Lower lobe of right lung (tissue), 2 donors: ENCODE data around the gene FUZ. TPM values are rescaled to one million over a fixed set of nuclear protein-coding genes. Genes with fewer than 3 reads are reported as not detected.

ENCODE experiments used
- ATAC-seq, 2 donors: fragments of 200-7000 bp; cut with Tn5 transposase; one replicate each; pipeline ENCODE4 v1.9.1; 2020 to 2022; ENCODE audit warnings: mild to moderate bottlenecking in 2 of 2, moderate library complexity in 2 of 2
- DNase-seq: peaks from one replicate; pipeline ENCODE4 v3.0.0-alpha.2; 2020
- H3K27ac ChIP-seq: fragments of 200-600 bp; one replicate; pipeline ENCODE4 v1.8.0; 2022
- H3K27me3 ChIP-seq: fragments of 200-600 bp; one replicate; pipeline ENCODE4 v1.8.0; 2022; ENCODE audit warnings: low read depth
- H3K36me3 ChIP-seq: fragments of 200-600 bp; one replicate; pipeline ENCODE4 v1.8.0; 2022; ENCODE audit warnings: mild to moderate bottlenecking
- H3K4me1 ChIP-seq: fragments of 200-600 bp; one replicate; pipeline ENCODE4 v1.8.0; 2022
- H3K4me3 ChIP-seq: fragments of 200-600 bp; one replicate; pipeline ENCODE4 v1.8.0; 2022; ENCODE audit warnings: mild to moderate bottlenecking
- H3K9me3 ChIP-seq: fragments of 200-600 bp; one replicate; pipeline ENCODE4 v1.8.0; 2022
- intact Hi-C: fragments of 100-400 bp; cut with DNase I; formaldehyde crosslinking; loops from one replicate; pipeline ENCODE4 v1.11.0; 2022
- total RNA-seq: library from RNA; stranded (reverse); fragmentation: NEBNext Ultra II Directional; extraction: Animal tissue kit (Norgen Biotek cat#: 25700); gene quantifications from one replicate; pipeline ENCODE4 v1.2.1, GENCODE V29; 2021
- TF ChIP-seq, protein P1 (sequence below): fragments of 200-600 bp; IDR thresholded peaks from one replicate; pipeline ENCODE4 v1.8.0; 2022; ENCODE audit warnings: antibody characterized with exemption, mild to moderate bottlenecking
- donor health status: DM: no; HTN: yes; CAD: no; lungs with severe emphysema.

The FUZ gene
- total RNA-seq, 1 donor from 2014 or later, result 24.0 TPM

DNA sequence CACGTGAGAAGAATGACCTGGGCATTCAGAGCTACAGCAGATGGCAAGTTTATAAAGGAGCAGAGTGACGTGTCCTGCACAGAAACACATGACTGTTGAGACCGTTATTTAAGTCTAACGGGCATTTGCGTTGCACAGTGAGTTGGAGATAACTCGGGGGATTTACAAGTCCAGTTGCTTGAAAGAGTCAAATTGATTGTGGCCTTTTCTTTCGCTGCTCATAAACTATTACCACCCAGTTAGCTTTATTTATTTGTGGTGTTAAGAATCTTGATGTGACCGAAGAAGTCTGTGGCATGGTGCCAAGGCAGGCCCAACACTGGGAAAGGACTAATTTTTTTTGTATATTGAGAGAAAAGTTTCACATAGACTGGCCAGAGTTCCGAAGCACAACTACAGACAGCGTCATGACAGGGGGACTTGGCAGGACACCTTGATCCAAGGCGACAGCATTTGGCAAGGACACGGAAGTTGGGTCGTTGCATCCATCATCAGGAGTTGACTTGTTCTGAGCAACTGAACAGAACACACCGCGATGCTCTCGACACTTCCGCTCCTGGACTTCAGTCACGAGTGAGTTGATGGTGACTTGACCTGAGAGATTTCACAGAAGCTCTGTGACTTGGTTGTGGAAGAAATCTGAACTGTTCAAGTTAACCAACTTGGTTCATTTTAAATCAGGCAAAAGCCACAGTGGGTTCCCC, 25.9 kb upstream of the FUZ start:
- DNase-seq, result no peak
- Histone ChIP-seq H3K4me1 (no peaks in the 10 kb centered on the region), H3K9me3 (no peaks in the 10 kb centered on the region), H3K36me3 (peaks cover 66% of the 10 kb centered on the region), H3K27ac (no peak overlapping the region), H3K4me3 (no peak overlapping the region), H3K27me3 (no peaks in the 10 kb centered on the region)
- TF ChIP-seq, protein P1, sequence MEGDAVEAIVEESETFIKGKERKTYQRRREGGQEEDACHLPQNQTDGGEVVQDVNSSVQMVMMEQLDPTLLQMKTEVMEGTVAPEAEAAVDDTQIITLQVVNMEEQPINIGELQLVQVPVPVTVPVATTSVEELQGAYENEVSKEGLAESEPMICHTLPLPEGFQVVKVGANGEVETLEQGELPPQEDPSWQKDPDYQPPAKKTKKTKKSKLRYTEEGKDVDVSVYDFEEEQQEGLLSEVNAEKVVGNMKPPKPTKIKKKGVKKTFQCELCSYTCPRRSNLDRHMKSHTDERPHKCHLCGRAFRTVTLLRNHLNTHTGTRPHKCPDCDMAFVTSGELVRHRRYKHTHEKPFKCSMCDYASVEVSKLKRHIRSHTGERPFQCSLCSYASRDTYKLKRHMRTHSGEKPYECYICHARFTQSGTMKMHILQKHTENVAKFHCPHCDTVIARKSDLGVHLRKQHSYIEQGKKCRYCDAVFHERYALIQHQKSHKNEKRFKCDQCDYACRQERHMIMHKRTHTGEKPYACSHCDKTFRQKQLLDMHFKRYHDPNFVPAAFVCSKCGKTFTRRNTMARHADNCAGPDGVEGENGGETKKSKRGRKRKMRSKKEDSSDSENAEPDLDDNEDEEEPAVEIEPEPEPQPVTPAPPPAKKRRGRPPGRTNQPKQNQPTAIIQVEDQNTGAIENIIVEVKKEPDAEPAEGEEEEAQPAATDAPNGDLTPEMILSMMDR, result no peak
- no peak for ATAC-seq
- intact Hi-C loops, result no loop called here

DNA sequence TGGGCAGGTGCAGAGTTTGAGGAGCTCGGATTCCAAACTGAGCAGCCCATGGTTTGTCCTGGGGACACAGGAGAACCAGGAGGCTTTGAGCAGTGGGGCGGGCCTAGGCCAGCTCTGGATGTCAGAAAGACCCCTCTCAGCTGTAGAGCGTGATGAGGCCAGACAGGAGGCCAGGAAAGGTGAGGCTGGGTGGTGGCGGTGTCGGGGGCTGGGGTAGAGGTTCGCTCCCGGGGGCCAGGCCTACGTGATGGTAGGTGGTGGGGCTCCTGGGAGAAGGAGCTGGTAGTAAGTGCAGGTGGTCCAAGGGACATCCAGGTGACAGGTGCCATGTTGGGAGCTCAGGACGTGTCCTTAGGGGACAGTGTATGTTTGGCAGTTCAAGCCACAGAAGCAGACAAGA, 24.3 kb upstream of the FUZ start:
- ATAC-seq (no peak), DNase-seq (no peak)
- H3K4me1 ChIP-seq, result no peaks in the 10 kb centered on the region
- H3K27me3 ChIP-seq, result no peaks in the 10 kb centered on the region
- intact Hi-C loops, result no loop called here
- H3K9me3 ChIP-seq, result no peaks in the 10 kb centered on the region
- H3K27ac ChIP-seq, result no peak overlapping the region
- peaks cover 82% of the 10 kb centered on the region for H3K36me3 ChIP-seq
- TF ChIP-seq, protein P1, result no peak
- no peak overlapping the region for H3K4me3 ChIP-seq

DNA sequence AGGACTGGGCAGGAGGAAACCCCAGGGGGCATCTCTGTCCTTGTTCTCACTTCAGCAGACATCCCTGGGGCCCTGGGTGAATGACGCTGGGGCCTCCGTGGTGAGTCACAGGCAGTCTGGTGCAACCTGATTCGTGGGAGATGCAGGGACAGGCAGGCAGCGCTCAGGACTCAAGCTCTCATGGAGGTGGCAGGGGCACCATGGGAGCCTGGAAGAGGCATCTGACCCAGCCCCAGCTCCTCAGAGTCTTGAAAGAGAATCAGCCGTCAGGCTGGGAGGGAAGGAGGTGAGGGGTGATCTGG, 23.9 kb upstream of the FUZ start:
- no peak overlapping the region for H3K27ac ChIP-seq
- H3K4me1 ChIP-seq, result no peaks in the 10 kb centered on the region
- H3K36me3 ChIP-seq, result peaks cover 86% of the 10 kb centered on the region
- TF ChIP-seq, protein P1, result no peak
- no peaks in the 10 kb centered on the region for H3K9me3 ChIP-seq
- no peak overlapping the region for H3K4me3 ChIP-seq
- intact Hi-C loops, result no loop called here
- no peak for ATAC-seq
- DNase-seq, result no peak
- H3K27me3 ChIP-seq, result no peaks in the 10 kb centered on the region

DNA sequence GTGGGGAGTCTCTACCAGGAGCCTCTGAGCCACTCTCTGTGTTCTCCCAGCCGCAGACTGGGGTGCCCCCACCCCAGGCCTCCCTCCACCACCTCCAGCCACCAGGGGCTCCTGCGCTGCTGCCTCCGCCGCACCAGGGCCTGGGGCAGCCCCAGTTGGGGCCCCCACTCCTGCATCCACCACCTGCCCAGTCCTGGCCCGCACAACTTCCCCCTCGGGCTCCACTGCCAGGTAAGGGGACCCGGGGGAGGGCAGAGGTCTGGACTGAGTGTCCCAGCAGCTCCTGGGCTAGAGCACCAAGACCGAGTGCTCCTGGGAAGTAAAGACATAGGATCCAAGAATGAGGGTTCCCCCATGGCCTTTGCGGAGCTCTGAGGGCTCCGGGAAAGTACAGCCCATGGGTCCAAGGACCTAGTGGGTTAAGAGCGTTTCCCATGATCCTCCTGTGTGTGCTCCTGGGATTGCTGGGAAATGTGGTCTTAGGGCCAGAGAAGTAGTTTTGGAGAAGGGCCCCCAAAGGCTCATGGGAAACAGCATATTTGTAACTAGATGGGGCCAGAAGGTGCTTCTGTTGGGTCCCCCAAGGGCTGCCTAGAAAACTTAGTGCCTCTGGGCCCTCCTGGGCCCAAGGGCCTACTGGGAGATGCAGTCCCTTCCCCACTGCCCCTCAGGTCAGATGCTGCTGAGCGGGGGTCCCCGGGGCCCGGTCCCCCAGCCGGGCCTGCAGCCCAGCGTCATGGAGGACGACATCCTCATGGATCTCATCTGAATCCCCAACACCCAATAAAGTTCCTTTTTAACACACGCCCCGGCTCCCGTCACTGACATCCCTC, 23.3 kb upstream of the FUZ start:
- TF ChIP-seq, protein P1, result no peak
- Histone ChIP-seq H3K4me1 (no peaks in the 10 kb centered on the region), H3K4me3 (no peak overlapping the region), H3K27ac (no peak overlapping the region), H3K9me3 (no peaks in the 10 kb centered on the region), H3K36me3 (peaks cover 92% of the 10 kb centered on the region), H3K27me3 (no peaks in the 10 kb centered on the region)
- intact Hi-C loops, result no loop called here
- ATAC-seq, result no peak
- DNase-seq, result no peak

DNA sequence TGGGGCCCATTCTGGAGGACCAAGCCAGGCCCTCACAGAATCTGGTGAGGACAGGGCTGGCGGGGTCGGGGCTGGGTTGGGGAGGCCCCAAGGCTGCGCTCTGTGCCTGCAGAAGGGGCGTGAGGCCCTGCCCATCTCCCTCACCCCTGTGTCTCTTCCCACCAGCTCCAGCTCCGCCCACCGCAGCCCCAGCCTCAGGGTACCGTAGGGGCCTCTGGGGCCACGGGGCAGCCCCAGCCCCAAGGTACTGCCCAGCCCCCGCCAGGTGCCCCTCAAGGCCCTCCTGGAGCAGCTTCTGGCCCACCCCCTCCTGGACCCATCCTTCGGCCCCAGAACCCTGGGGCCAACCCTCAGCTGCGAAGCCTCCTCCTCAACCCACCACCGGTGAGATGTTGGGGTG, 22.5 kb upstream of the FUZ start:
- Histone ChIP-seq H3K4me1 (no peaks in the 10 kb centered on the region), H3K9me3 (no peaks in the 10 kb centered on the region), H3K36me3 (peaks cover 97% of the 10 kb centered on the region), H3K27me3 (no peaks in the 10 kb centered on the region), H3K4me3 (no peak overlapping the region), H3K27ac (no peak overlapping the region)
- DNase-seq (no peak), ATAC-seq (peak in 1 of 2 donors; percentile 25)
- TF ChIP-seq, protein P1, result no peak
- intact Hi-C loops, result no loop called here
